BLaER1 treated with 17β-estradiol and CSF1 and Interleukin-3, amounts not matched to agents 10 nM and 100 nM (cell line): ENCODE data around the gene HS6ST1.
"Not testable (repeated sequence)": the region's sequence is repeated elsewhere in the genome, so short reads cannot be mapped to it uniquely, and the experiment has no call there.

Experiments used
- H3K27ac ChIP-seq, 11 experiments: shearing (Covaris generic); formaldehyde crosslinking; 2 replicates each; pipeline ENCODE4 v1.8.1; 2022
- H3K27me3 ChIP-seq, 11 experiments: shearing (Covaris generic); formaldehyde crosslinking; 2 replicates each; pipeline ENCODE4 v1.8.1; 2022
- H3K36me3 ChIP-seq, 11 experiments: shearing (Covaris generic); formaldehyde crosslinking; 2 replicates each; pipeline ENCODE4 v1.8.1; 2022
- H3K4me1 ChIP-seq, 10 experiments: shearing (Covaris generic); formaldehyde crosslinking; 2 replicates each; pipeline ENCODE4 v1.8.1; 2022
- H3K4me2 ChIP-seq, 11 experiments: shearing (Covaris generic); formaldehyde crosslinking; 2 replicates each; pipeline ENCODE4 v1.8.1; 2022
- H3K4me3 ChIP-seq, 10 experiments: shearing (Covaris generic); formaldehyde crosslinking; 2 replicates each; pipeline ENCODE4 v1.8.1; 2022
- H3K9ac ChIP-seq, 11 experiments: shearing (Covaris generic); formaldehyde crosslinking; 2 replicates each; pipeline ENCODE4 v1.8.1; 2022
- H3K9me3 ChIP-seq, 11 experiments: shearing (Covaris generic); formaldehyde crosslinking; replicated peaks in 1 of 11; 2 replicates each; pipeline ENCODE4 v1.8.1; 2022
- H4K20me1 ChIP-seq, 11 experiments: shearing (Covaris generic); formaldehyde crosslinking; 2 replicates each; pipeline ENCODE4 v1.8.1; 2022
- Cebpa-rat ChIP-seq, 11 experiments: shearing (Covaris generic); IDR thresholded peaks; 2 replicates each; pipeline ENCODE4 v1.8.1; 2022

Gene HS6ST1

DNA sequence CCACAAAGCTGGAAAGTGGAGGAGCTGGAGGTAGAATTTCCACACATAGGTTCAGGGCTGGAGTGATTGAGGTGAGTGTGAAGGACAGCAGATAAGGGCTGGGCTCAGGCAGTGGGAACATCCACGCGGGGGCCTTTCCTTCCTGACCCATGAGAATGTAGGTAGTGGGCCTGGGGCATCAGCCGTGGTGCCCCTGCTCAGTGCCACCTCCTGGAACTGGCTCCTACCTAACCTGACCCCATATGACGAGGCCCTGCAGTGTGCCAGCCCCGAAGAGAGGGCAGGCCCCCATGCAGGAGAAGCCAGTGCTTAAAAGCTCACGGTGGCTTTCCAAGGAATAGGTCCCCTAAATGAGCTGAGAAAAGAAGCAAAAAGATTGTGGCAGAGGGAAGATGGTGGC is 66.2 kb downstream of the HS6ST1 start:
- Histone ChIP-seq H3K4me2 (no peak overlapping the region), H3K9me3 (no peaks in the 10 kb centered on the region), H3K27ac (no peak overlapping the region), H3K4me1 (peaks cover 0 to 5% (median 0%) of the 10 kb centered on the region in 10 experiments; a peak in 1 of 20 replicates), H3K27me3 (no peaks in the 10 kb centered on the region), H3K4me3 (no peak overlapping the region), H4K20me1 (no peaks in the 10 kb centered on the region), H3K36me3 (no peaks in the 10 kb centered on the region), H3K9ac (no peak overlapping the region)
- no peak for TF ChIP-seq Cebpa-rat (IDR thresholded peaks at IDR 0.05)

DNA sequence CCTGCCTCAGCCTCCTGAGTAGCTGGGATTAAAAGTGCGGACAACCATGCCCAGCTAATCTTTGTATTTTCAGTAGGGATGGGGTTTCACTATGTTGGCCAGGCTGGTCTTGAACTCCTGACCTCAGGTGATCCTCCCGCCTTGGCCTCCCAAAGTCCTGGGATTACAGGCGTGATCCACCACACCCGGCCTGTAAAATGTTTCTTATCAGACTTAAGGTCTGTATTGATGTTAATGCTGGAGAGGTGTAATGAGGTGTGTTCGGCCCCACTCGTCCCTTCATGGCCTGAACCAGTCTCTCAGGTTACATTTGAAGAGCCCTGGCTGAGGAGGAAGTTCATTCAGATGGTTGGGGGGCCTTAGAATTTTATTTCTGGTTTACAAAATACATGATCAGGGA is 66.6 kb downstream of the HS6ST1 start:
- not testable (repeated sequence) for H4K20me1 ChIP-seq, H3K9me3 ChIP-seq, H3K4me3 ChIP-seq, H3K4me1 ChIP-seq, H3K9ac ChIP-seq, H3K27me3 ChIP-seq, H3K27ac ChIP-seq, H3K36me3 ChIP-seq, H3K4me2 ChIP-seq

DNA sequence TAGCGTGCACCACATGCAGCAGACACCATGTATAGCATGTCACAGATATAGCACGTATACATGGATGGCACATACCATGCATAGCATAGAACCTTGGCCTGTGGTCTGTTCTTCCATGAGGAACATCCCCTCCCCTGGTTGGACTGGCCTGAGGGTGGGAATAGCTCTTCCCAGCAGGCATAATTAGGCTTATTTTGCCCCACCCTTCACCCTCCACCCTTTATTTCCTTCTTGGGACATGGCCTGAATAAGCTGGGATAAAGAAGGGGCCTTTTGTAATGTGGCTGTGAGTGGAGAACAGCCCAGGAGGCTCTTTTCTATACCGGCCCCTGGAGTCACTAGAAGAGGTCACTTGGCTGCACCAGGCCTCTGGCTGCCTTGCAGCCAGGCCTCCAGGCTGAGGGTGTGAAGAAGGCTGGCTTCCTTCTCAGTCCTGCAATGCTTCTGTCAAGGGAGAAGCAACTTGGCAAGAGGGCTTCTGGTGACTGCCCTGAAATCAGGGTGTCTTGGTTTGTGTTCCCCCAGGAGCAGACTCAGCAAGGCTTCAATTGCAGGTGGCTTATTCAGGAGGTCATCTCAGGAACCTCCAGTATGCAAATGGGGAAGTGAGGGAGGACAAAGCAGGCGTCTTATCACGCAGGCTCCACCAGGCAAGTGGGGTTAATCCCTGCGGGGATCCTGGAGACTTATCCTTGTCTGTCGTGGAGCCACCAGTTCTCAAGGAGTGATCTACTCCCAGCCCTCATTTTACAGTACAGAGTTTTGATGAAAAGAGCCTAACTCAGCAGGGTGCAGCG is 68.2 kb downstream of the HS6ST1 start:
- no peak overlapping the region for H3K4me2 ChIP-seq
- no peaks in the 10 kb centered on the region for H3K9me3 ChIP-seq
- H3K4me1 ChIP-seq = peaks cover 0 to 5% (median 0%) of the 10 kb centered on the region in 10 experiments; a peak in 1 of 20 replicates
- no peak overlapping the region for H3K4me3 ChIP-seq
- H3K27me3 ChIP-seq = no peaks in the 10 kb centered on the region
- H4K20me1 ChIP-seq = no peaks in the 10 kb centered on the region
- TF ChIP-seq Cebpa-rat (IDR thresholded peaks at IDR 0.05) = no peak
- no peak overlapping the region for H3K9ac ChIP-seq
- no peak overlapping the region for H3K27ac ChIP-seq
- no peaks in the 10 kb centered on the region for H3K36me3 ChIP-seq

DNA sequence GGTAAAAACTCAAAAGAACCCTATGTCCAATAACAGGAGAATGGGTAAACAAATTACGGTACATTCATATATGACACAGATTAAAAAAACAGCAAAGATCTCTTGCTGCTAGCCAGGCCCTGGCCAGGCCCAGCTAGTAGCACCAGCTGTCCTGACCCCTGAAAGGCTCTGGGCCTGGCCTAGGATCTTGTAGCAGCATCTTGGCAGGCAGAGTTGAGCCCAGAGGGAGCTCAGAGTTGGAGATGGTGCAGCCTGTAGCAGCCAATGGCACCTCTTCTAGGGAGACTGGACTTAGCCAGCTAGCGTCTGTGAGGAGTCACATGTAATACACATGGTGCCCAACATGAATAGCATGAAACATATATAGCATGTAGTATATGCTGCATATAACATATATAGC is 69.1 kb downstream of the HS6ST1 start:
- Histone ChIP-seq H3K27ac (no peak overlapping the region), H3K9ac (no peak overlapping the region), H3K36me3 (no peaks in the 10 kb centered on the region), H3K9me3 (no peaks in the 10 kb centered on the region), H3K4me1 (peaks cover 0 to 5% (median 0%) of the 10 kb centered on the region in 10 experiments; a peak in 1 of 20 replicates), H3K4me3 (no peak overlapping the region), H4K20me1 (no peaks in the 10 kb centered on the region), H3K4me2 (no peak overlapping the region), H3K27me3 (no peaks in the 10 kb centered on the region)
- no peak for TF ChIP-seq Cebpa-rat (IDR thresholded peaks at IDR 0.05)

DNA sequence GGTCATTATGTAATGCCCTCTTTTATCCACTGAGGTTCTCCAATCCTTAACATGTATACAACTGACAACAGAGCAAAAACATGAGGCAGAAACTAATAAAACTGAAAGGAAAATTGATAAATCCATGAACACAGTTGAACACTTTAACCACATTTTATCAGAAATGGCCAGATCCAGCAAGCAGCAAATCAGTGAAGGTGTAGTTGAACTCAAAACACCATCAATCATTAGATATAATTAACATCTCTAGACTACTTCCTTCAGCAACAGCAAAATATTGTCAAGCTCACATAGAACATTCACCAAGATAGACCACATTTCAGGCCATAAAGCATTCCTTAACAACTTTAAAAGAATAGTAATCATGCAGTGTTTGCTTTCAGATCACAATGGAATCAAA is 72.9 kb downstream of the HS6ST1 start:
- H4K20me1 ChIP-seq = no peaks in the 10 kb centered on the region
- no peaks in the 10 kb centered on the region for H3K27me3 ChIP-seq
- no peak overlapping the region for H3K4me2 ChIP-seq
- no peak for TF ChIP-seq Cebpa-rat (IDR thresholded peaks at IDR 0.05)
- H3K9ac ChIP-seq = no peak overlapping the region
- peaks cover 0 to 5% (median 0%) of the 10 kb centered on the region in 10 experiments; a peak in 1 of 20 replicates for H3K4me1 ChIP-seq
- H3K36me3 ChIP-seq = no peaks in the 10 kb centered on the region
- H3K4me3 ChIP-seq = no peak overlapping the region
- H3K27ac ChIP-seq = no peak overlapping the region
- H3K9me3 ChIP-seq = no peaks in the 10 kb centered on the region

DNA sequence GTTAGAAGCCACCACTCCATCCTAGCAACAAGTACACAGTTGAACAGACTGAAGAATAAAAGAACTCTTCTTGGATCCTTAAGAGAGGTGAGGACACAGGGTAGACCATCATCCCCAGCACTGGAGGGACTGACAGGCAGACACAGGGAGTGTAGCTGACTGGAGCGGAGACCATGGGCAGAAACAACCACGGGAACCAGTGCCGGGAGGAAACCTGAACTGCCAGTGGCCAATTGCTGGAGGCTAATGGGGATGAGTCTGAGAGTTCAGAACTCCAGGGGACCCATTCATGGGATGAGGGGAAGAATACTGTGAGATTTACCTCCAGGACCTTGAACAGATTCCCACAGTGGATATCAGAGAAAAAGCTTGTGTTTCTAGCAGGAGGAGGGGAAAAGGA is 76.8 kb downstream of the HS6ST1 start:
- Histone ChIP-seq H3K36me3 (no peaks in the 10 kb centered on the region), H3K4me1 (peaks cover 0 to 5% (median 0%) of the 10 kb centered on the region in 10 experiments; a peak in 4 of 20 replicates), H4K20me1 (no peaks in the 10 kb centered on the region), H3K4me3 (no peak overlapping the region), H3K27me3 (no peaks in the 10 kb centered on the region), H3K4me2 (no peak overlapping the region), H3K27ac (no peak overlapping the region), H3K9me3 (no peaks in the 10 kb centered on the region), H3K9ac (no peak overlapping the region)
- TF ChIP-seq Cebpa-rat (IDR thresholded peaks at IDR 0.05) = no peak

DNA sequence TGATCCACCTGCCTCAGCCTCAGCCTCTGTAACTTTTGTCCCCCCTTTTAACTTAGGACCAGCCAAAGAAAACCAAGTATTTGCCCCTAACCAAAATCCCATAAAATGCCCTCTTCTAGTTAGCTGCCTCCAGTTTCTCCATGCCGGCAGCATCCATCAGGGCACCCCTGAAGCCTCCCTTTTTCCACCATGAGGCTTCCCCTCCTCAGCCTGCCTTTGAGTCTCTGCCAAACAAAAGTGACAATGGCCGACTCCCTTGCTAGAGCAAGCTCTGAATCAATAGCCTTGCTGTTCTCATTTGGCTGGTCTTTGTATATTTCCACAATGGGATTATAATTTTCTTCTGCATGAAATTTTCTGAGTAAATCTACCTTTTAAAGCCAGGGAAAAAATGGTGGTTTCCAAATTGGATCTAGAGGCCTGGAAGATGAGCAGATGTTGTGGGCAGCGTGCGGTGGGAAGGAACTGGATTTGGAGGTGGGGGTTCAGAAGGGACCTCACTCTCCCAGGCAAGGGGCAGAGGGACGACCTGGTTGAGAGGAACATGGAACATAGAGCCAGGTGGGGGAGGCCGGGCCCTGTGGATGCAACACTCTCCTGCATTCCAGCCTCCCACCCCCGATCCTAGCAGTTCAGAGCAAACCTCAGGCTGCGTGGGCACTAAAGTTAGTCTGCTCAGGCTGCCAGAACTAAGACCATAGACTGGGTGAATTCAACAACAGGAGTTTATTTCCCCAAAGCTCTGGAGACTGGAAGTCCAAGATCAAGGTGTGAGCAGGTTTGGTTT is 80.6 kb downstream of the HS6ST1 start:
- Histone ChIP-seq H3K9ac (no peak overlapping the region), H4K20me1 (no peaks in the 10 kb centered on the region), H3K36me3 (no peaks in the 10 kb centered on the region), H3K4me3 (no peak overlapping the region), H3K4me1 (peaks cover 0 to 14% (median 5%) of the 10 kb centered on the region in 10 experiments; a peak in 12 of 20 replicates), H3K4me2 (no peak overlapping the region), H3K27ac (no peak overlapping the region), H3K27me3 (peaks cover 0 to 3% (median 3%) of the 10 kb centered on the region in 11 experiments; a peak in 17 of 22 replicates), H3K9me3 (no peaks in the 10 kb centered on the region)
- TF ChIP-seq Cebpa-rat (IDR thresholded peaks at IDR 0.05) = no peak

DNA sequence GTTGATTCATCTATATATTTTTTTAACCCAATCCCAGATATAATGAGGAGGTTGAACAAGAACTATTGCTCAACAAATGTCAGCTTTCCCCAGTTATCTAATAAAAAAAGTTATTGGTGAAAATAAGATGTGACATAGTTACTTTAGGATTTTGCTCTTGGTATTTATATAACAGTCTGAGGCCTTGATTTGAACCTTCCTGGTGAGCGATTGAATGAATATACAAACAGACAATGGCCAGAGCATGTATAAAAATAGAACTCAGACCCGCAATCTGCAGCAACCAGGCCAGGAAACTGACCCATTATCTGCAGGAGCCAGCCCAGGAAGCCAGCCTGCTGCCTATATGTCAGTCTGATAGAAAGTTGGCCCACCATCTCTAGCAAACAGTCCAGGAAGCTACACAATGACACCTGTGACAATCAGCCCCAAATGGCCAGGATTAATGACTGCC is 81.6 kb downstream of the HS6ST1 start:
- Histone ChIP-seq H3K4me1 (peaks cover 0 to 14% (median 10%) of the 10 kb centered on the region in 10 experiments; a peak in 13 of 20 replicates), H3K4me3 (no peak overlapping the region), H3K27me3 (peaks cover 10 to 13% (median 13%) of the 10 kb centered on the region in 11 experiments), H3K9ac (no peak overlapping the region; a peak in 1 of 22 replicates), H3K9me3 (no peaks in the 10 kb centered on the region), H4K20me1 (no peaks in the 10 kb centered on the region), H3K27ac (no peak overlapping the region), H3K4me2 (peak overlapping the region in 2 of 11 experiments; percentile 53 to 56; a peak in 1 of 22 replicates), H3K36me3 (no peaks in the 10 kb centered on the region)
- no peak for TF ChIP-seq Cebpa-rat (IDR thresholded peaks at IDR 0.05)

DNA sequence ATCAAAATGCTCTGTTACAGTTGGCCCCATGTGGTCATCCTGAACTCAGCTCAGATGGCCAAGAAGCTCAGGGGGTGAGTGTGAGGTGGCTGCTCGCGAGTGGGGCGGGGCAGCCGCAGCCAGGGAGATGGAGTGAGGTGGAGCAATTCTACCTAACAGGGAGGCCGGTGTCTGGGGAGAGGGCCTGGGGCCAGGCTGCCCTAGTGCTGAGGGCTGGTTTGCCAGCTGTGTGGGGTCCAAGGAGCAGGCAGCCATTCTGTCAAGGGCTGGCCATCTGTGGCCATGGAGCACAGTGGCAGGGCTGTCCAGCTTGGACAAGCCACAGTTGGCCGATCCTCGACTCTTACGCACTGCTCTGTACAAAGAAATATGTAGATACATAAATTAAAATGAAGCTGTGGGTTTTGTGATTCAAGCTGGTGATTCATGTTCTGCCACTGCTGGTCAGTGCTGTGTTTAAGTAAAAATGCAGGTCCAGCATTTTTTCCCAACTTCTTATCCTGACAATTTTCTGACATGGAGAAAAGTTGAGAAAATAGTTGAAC is 82.1 kb downstream of the HS6ST1 start:
- TF ChIP-seq Cebpa-rat (IDR thresholded peaks at IDR 0.05) = no peak
- no peaks in the 10 kb centered on the region for H3K9me3 ChIP-seq
- H4K20me1 ChIP-seq = no peaks in the 10 kb centered on the region
- peaks cover 13 to 18% (median 16%) of the 10 kb centered on the region in 11 experiments for H3K27me3 ChIP-seq
- peak overlapping the region in 2 of 11 experiments; percentile 53 to 56; a peak in 3 of 22 replicates for H3K4me2 ChIP-seq
- peaks cover 0 to 15% (median 10%) of the 10 kb centered on the region in 10 experiments; a peak in 13 of 20 replicates for H3K4me1 ChIP-seq
- H3K36me3 ChIP-seq = no peaks in the 10 kb centered on the region
- H3K27ac ChIP-seq = no peak overlapping the region
- no peak overlapping the region for H3K4me3 ChIP-seq
- H3K9ac ChIP-seq = peak overlapping the region in 1 of 11 experiments; percentile 9; a peak in 1 of 22 replicates
